DND-41 (cell line): ENCODE measurements around the gene FAM111B.
"Not testable (repeated sequence)": the region's sequence is repeated elsewhere in the genome, so short reads cannot be mapped to it uniquely, and the experiment has no call there.

Source experiments
- ATAC-seq: fragments of 200-7000 bp; cut with Tn5 transposase; 3 replicates; pipeline ENCODE4 v1.9.1; 2021; ENCODE audit warnings: low read depth; ENCODE audit not compliant: insufficient read depth
- DNase-seq: peaks from one replicate; pipeline ENCODE4 v3.0.0-alpha.2; 2020
- H2AFZ ChIP-seq: 2 replicates; pipeline ENCODE4 v1.6.0; 2012; ENCODE audit warnings: low read depth, low read length
- H3K27ac ChIP-seq: 2 replicates; pipeline ENCODE4 v1.5.1; 2012; ENCODE audit warnings: low read length, inconsistent platforms
- H3K27me3 ChIP-seq: fragments of 200-600 bp; sonication (generic); 2 replicates; pipeline ENCODE4 v1.6.0; 2012; ENCODE audit warnings: low read length, mild to moderate bottlenecking, inconsistent platforms; ENCODE audit not compliant: insufficient read depth, poor library complexity
- H3K36me3 ChIP-seq: 2 replicates; pipeline ENCODE4 v1.5.1; 2012; ENCODE audit warnings: low read length, inconsistent platforms; ENCODE audit not compliant: insufficient read depth
- H3K4me1 ChIP-seq: 2 replicates; pipeline ENCODE4 v1.5.1; 2012; ENCODE audit warnings: mild to moderate bottlenecking, low read length; ENCODE audit not compliant: insufficient read depth
- H3K4me2 ChIP-seq: 2 replicates; pipeline ENCODE4 v1.6.0; 2012; ENCODE audit warnings: mild to moderate bottlenecking, moderate library complexity, low read length, inconsistent platforms; ENCODE audit not compliant: insufficient read depth
- H3K4me3 ChIP-seq, 2 experiments: fragments of 200-600 bp in 1 of 2; shearing (Covaris generic) in 1 of 2; 2 replicates each; pipeline ENCODE4 v1.5.1; 2012 to 2016; ENCODE audit warnings: inconsistent platforms in 2 of 2, low read length in 2 of 2, mild to moderate bottlenecking in 2 of 2, low read depth in 1 of 2, moderate library complexity in 1 of 2
- H3K79me2 ChIP-seq: 2 replicates; pipeline ENCODE4 v1.6.0; 2012; ENCODE audit warnings: low read length, inconsistent platforms; ENCODE audit not compliant: insufficient read depth
- H3K9ac ChIP-seq: 2 replicates; pipeline ENCODE4 v1.6.0; 2012; ENCODE audit warnings: low read depth, mild to moderate bottlenecking, inconsistent platforms, low read length, moderate library complexity
- H3K9me3 ChIP-seq: 2 replicates; pipeline ENCODE4 v1.5.1; 2012; ENCODE audit warnings: low read length, moderate library complexity, mild to moderate bottlenecking, inconsistent platforms; ENCODE audit not compliant: insufficient read depth, severe bottlenecking
- H4K20me1 ChIP-seq: 2 replicates; pipeline ENCODE4 v1.6.0; 2012; ENCODE audit warnings: low read length; ENCODE audit not compliant: insufficient read depth
- CTCF ChIP-seq: IDR thresholded peaks from 2 replicates; pipeline ENCODE4 v1.5.1; 2012; ENCODE audit warnings: borderline replicate concordance, low read length, moderate library complexity, mild to moderate bottlenecking; ENCODE audit not compliant: poor library complexity, severe bottlenecking; ENCODE audit errors: extremely low read depth
- EZH2 ChIP-seq: IDR thresholded peaks from 3 replicates; pipeline ENCODE4 v1.6.1; 2012; ENCODE audit warnings: borderline replicate concordance, low read depth, mild to moderate bottlenecking, moderate library complexity, low read length, inconsistent platforms; ENCODE audit not compliant: severe bottlenecking

Gene FAM111B

GRCh38 chr11:59106363-59107336 lies at the start of gene FAM111B:
Gene FAM111B (plus strand): TSS chr11:59107237. CDS start chr11:59109626, 2,389 bp downstream.
- Histone ChIP-seq H2AFZ (peak within 1 kb of the TSS; percentile 85), H3K27ac (peak within 1 kb of the TSS; percentile 86), H3K4me2 (peak within 1 kb of the TSS; percentile 75), H3K4me3 (peak within 1 kb of the TSS; percentile 51 to 70), H3K9ac (peak within 1 kb of the TSS; percentile 82), H3K27me3 (no peaks in the 10 kb centered on the region), H4K20me1 (no peaks in the 10 kb centered on the region), H3K4me1 (peaks cover 53% of the 10 kb centered on the region), H3K36me3 (peaks cover 35% of the 10 kb centered on the region), H3K79me2 (peaks cover 46% of the 10 kb centered on the region), H3K9me3 (peaks cover 4% of the 10 kb centered on the region)
- TF ChIP-seq EZH2 (no peak), CTCF (no peak)
- ATAC-seq = peak; percentile 94
- peak; percentile 94 for DNase-seq

- not testable (repeated sequence) for H3K9me3 ChIP-seq, H3K27ac ChIP-seq, H3K4me2 ChIP-seq, H3K36me3 ChIP-seq, H2AFZ ChIP-seq, H3K79me2 ChIP-seq, H3K4me3 ChIP-seq, H3K4me1 ChIP-seq, H3K27me3 ChIP-seq, H4K20me1 ChIP-seq, H3K9ac ChIP-seq
- peak; percentile 85 for ATAC-seq
- TF ChIP-seq CTCF = peak; percentile 79
- DNase-seq = peak; percentile 69
These were observed 48.7 kb upstream of the FAM111B start for GRCh38 chr11:59058120-59059033.

- not testable (repeated sequence) for H3K4me2 ChIP-seq, H3K9ac ChIP-seq, ATAC-seq, H4K20me1 ChIP-seq, H3K36me3 ChIP-seq, H3K9me3 ChIP-seq, H2AFZ ChIP-seq, DNase-seq, H3K4me1 ChIP-seq, H3K4me3 ChIP-seq, H3K27me3 ChIP-seq, H3K79me2 ChIP-seq, H3K27ac ChIP-seq
These were observed 46.9 kb upstream of the FAM111B start for GRCh38 chr11:59060096-59060495.
